LNCaP clone FGC (cell line): ENCODE results near the gene RASSF5.

Source experiments
- DNase-seq: peaks from one replicate; pipeline ENCODE4 v3.0.0-alpha.2; 2011; ENCODE audit warnings: low read depth
- H3K4me3 ChIP-seq: 2 replicates; pipeline ENCODE4 v1.5.1; 2011; ENCODE audit warnings: mild to moderate bottlenecking, low read depth, low read length, control low read depth
- CTCF ChIP-seq: IDR thresholded peaks from 2 replicates; pipeline ENCODE4 v1.5.1; 2012; ENCODE audit warnings: mild to moderate bottlenecking; ENCODE audit not compliant: control insufficient read depth, insufficient read depth; ENCODE audit errors: extremely low read depth

Gene RASSF5

DNA sequence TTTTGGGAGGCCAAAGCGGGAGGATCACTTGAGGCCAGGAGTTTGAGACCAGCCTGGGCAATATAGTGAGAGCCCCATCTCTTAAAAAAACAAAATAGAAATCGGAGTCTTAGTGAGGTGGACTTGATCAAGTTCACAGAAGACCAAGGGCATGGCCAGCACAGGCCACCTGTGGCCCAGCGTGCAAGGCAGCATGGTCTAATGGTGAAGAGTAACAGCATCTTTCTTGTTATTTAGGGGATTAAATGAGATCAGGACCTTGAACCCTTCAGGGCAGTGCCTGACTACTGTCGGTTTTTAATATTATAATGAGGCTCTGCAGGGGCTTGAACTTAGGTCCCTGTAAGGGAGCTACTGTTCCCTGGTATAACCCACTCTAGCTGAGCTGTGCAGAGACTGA lies 66.4 kb downstream of the RASSF5 start:
- H3K4me3 ChIP-seq = no peak overlapping the region
- DNase-seq = no peak
- no peak for TF ChIP-seq CTCF

- no peak overlapping the region for H3K4me3 ChIP-seq
- TF ChIP-seq CTCF = no peak
- DNase-seq = no peak
Measured at GRCh38 chr1:206575165-206575893, 68.0 kb downstream of the RASSF5 start.

DNA sequence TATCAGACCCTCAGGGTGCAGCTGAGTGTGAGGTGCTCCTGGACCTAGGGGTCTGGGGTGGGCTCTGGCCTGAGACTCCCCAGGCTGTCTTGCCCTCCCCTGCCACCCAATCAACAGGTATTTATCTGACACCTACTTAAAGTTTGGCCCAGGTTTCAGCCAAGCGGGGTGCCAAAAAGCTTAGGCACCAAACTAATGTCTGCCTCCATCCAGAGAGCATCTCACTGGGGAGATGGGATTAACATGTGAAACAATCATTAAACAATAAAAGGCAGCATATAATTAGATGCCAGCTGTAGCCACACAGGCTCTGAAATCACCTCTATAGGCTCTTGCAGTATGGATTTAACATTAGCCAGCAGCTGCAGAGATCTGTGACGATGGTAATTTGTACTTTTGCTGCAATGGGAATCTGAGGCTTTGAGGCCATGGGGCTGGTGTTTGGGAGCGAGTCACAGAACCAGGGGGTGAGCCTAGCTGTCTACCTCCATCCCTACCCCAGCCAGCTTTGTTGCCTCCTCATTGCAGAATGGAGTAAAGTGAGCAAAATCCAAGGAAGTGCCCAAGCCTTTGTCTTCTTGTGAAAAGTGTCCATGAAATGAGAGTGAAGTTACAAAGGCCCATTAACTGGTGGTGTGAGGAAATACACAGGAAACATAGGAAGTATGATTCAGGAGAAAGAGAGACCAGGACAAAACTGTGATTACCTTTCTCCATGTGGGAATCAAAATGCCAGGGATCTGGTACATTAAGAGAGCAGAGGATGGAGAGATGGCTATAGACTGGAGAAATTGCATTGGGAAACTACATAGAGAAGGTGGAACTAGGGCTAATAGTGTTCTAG lies 68.8 kb downstream of the RASSF5 start:
- no peak for DNase-seq
- no peak for TF ChIP-seq CTCF
- no peak overlapping the region for H3K4me3 ChIP-seq

DNA sequence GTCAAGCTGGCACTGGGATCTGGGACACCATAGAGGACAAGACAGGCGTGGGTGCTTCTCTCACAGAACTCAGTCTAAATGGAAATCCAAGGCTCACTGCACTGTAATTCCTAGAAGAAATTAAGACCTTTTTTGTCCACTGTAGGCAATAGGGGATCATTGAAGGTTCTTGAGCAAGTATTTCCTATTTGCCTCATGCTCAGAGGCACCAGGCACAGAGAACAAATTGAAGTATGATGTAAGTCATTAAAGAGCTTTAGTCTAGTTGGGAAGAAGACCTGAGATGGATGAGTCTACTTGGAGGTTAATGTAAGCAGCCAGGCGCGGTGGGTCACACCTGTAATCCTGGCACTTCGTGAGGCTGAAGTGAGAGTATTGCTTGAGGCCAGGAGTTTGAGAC lies 70.3 kb downstream of the RASSF5 start:
- DNase-seq = no peak
- TF ChIP-seq CTCF = no peak
- no peak overlapping the region for H3K4me3 ChIP-seq

- no peak for DNase-seq
- TF ChIP-seq CTCF = no peak
- H3K4me3 ChIP-seq = no peak overlapping the region
Measured at GRCh38 chr1:206578068-206578977, 71.0 kb downstream of the RASSF5 start.

DNA sequence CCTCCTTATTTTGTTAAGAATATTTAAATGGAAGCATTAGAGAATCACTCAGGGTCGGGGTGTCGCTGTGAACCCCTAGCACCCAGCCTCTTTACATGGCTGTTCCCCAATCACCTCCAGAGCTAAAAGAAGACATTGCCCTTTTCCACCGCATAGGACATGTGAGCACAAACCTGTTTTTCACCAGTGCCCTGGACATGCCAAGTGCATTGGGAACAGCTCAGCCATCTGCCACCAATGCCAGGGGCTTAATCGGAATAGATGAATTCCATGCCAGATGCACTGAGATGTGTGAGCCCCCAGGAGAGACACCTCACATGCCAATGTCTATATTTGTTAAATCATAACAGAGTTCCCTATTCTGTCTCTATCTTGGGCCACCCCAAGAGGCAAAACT lies 71.6 kb downstream of the RASSF5 start:
- DNase-seq = no peak
- TF ChIP-seq CTCF = no peak
- no peak overlapping the region for H3K4me3 ChIP-seq
